Ishikawa (cell line): Measurements from ENCODE around the gene PRKD2.
A peak's percentile ranks its signal among the peaks of the same experiment; 100 is the strongest.

Source experiments
- CEBPB ChIP-seq: IDR thresholded peaks from 2 replicates; pipeline ENCODE4 v1.6.1; 2012
- CREB1 ChIP-seq: IDR thresholded peaks from 2 replicates; pipeline ENCODE4 v1.6.1; 2012; ENCODE audit warnings: low read depth
- EGR1 ChIP-seq: IDR thresholded peaks from 2 replicates; pipeline ENCODE4 v1.6.1; 2012
- EP300 ChIP-seq: IDR thresholded peaks from 2 replicates; pipeline ENCODE4 v1.6.1; 2012; ENCODE audit warnings: borderline replicate concordance
- FOXM1 ChIP-seq: IDR thresholded peaks from 2 replicates; pipeline ENCODE4 v1.6.1; 2012; ENCODE audit warnings: low read depth, borderline replicate concordance
- MAX ChIP-seq: IDR thresholded peaks from 2 replicates; pipeline ENCODE4 v1.6.1; 2012
- NFIC ChIP-seq: IDR thresholded peaks from 2 replicates; pipeline ENCODE4 v1.6.1; 2012
- RAD21 ChIP-seq: IDR thresholded peaks from 2 replicates; pipeline ENCODE4 v1.6.1; 2012; ENCODE audit warnings: low read depth
- REST ChIP-seq: IDR thresholded peaks from 2 replicates; pipeline ENCODE4 v1.6.1; 2012; ENCODE audit warnings: low read depth, mild to moderate bottlenecking
- TAF1 ChIP-seq: IDR thresholded peaks from 2 replicates; pipeline ENCODE4 v1.6.1; 2012; ENCODE audit warnings: low read depth, mild to moderate bottlenecking
- TCF12 ChIP-seq: IDR thresholded peaks from 2 replicates; pipeline ENCODE4 v1.6.1; 2012; ENCODE audit warnings: low read depth
- TEAD4 ChIP-seq: IDR thresholded peaks from 2 replicates; pipeline ENCODE4 v1.6.1; 2012
- USF1 ChIP-seq: IDR thresholded peaks from 2 replicates; pipeline ENCODE4 v1.6.1; 2012
- YY1 ChIP-seq: IDR thresholded peaks from 2 replicates; pipeline ENCODE4 v1.6.1; 2012; ENCODE audit warnings: low read depth
- ZBTB7A ChIP-seq: IDR thresholded peaks from 2 replicates; pipeline ENCODE4 v1.6.1; 2012; ENCODE audit warnings: low read depth

The PRKD2 gene

GRCh38 chr19:46714444-46715106 is 2.3 kb downstream of the PRKD2 start:
- TF ChIP-seq RAD21 (no peak), TEAD4 (no peak), USF1 (no peak), MAX (0 out of 2 replicates have a peak, but pooled peaks have one; percentile 2), REST (no peak)

GRCh38 chr19:46713781-46714443 is 3.0 kb downstream of the PRKD2 start:
- TF ChIP-seq NFIC (peak; percentile 87), YY1 (no peak), REST (no peak), TCF12 (no peak), TAF1 (peak; percentile 19; the same call in 1 of the 2 replicates), MAX (no peak), FOXM1 (no peak), CREB1 (no peak), RAD21 (no peak), ZBTB7A (peak; percentile 75), EGR1 (no peak), USF1 (no peak), EP300 (no peak), CEBPB (no peak), TEAD4 (no peak)

- TF ChIP-seq TAF1 (no peak), EP300 (no peak), REST (no peak), FOXM1 (no peak), CEBPB (no peak), MAX (no peak), USF1 (no peak), ZBTB7A (no peak), EGR1 (no peak), NFIC (no peak), YY1 (no peak), CREB1 (no peak), RAD21 (no peak), TEAD4 (no peak), TCF12 (no peak)
These were observed 6.2 kb downstream of the PRKD2 start for GRCh38 chr19:46710687-46711086.
